HL-60 (cell line): Measurements from ENCODE around the gene PSMF1.

ENCODE experiments used
- CTCF ChIP-seq: IDR thresholded peaks from one replicate; pipeline ENCODE4 v1.5.1; 2011; ENCODE audit warnings: low read length, control low read depth, inconsistent platforms; ENCODE audit not compliant: insufficient read depth
- GABPA ChIP-seq: IDR thresholded peaks from 2 replicates; pipeline ENCODE4 v1.6.1; 2012; ENCODE audit warnings: low read depth
- POLR2AphosphoS5 ChIP-seq: IDR thresholded peaks from 2 replicates; pipeline ENCODE4 v1.6.1; 2012; ENCODE audit warnings: low read depth
- REST ChIP-seq: IDR thresholded peaks from 2 replicates; pipeline ENCODE4 v1.6.1; 2012; ENCODE audit warnings: low read depth; ENCODE audit not compliant: insufficient replicate concordance
- SPI1 ChIP-seq: IDR thresholded peaks from 2 replicates; pipeline ENCODE4 v1.6.1; 2012; ENCODE audit warnings: low read depth, mild to moderate bottlenecking, borderline replicate concordance

- TF ChIP-seq CTCF, result no peak
- no peak for TF ChIP-seq REST
- TF ChIP-seq POLR2AphosphoS5, result no peak
- no peak for TF ChIP-seq GABPA
- TF ChIP-seq SPI1, result no peak
Measured at GRCh38 chr20:1186367-1186991, 68.1 kb downstream of the PSMF1 start.
